PC-3 (cell line): ENCODE data around the gene ISLR2. TPM values are rescaled to one million over a fixed set of nuclear protein-coding genes. Genes with fewer than 3 reads are reported as not detected.
A peak's percentile ranks its signal among the peaks of the same experiment; 100 is the strongest.

ENCODE experiments used
- ATAC-seq: fragments of 200-7000 bp; cut with Tn5 transposase; 2 replicates; pipeline ENCODE4 v1.9.1; 2020; ENCODE audit warnings: mild to moderate bottlenecking, moderate library complexity
- BruUV-seq: library from RNA; stranded (reverse); fragments of 400-500 nt; replicated peaks from 2 replicates; lab custom pipeline; 2021; lab: Mats Ljungman, UMichigan
- CTCF ChIA-PET: fragments of 300-600 bp; sonication (Branson Sonifier 250); formaldehyde crosslinking; loops from one replicate; lab custom pipeline; 2022; ENCODE audit warnings: antibody characterized with exemption; lab: Charles Lee
- POLR2A ChIA-PET: fragments of 300-600 bp; sonication (Branson Sonifier 250); formaldehyde crosslinking; loops from one replicate; lab custom pipeline; 2022; ENCODE audit warnings: antibody characterized with exemption; ENCODE audit not compliant: unreplicated experiment; lab: Charles Lee
- DNase-seq: peaks from one replicate; pipeline ENCODE4 v3.0.0-alpha.2; 2015
- H2AFZ ChIP-seq: fragments of 300-600 bp; sonication (generic); 2 replicates; pipeline ENCODE4 v1.6.0; 2016; ENCODE audit warnings: antibody characterized with exemption, low read length
- H3F3A ChIP-seq: fragments of 300-600 bp; sonication (generic); one replicate; pipeline ENCODE4 v1.6.0; 2017; ENCODE audit warnings: antibody characterized with exemption, low read length, control low read depth, mild to moderate bottlenecking; ENCODE audit not compliant: unreplicated experiment
- H3K27ac ChIP-seq: fragments of 300-600 bp; sonication (generic); 2 replicates; pipeline ENCODE4 v1.5.1; 2016; ENCODE audit warnings: mild to moderate bottlenecking, low read length
- H3K27me3 ChIP-seq: fragments of 300-600 bp; sonication (generic); 2 replicates; pipeline ENCODE4 v1.6.1; 2016; ENCODE audit warnings: low read length, mixed read lengths
- H3K36me3 ChIP-seq: fragments of 300-600 bp; sonication (generic); 2 replicates; pipeline ENCODE4 v1.6.1; 2016; ENCODE audit warnings: low read depth, mixed run types, low read length, mixed read lengths
- H3K4me1 ChIP-seq: fragments of 300-600 bp; sonication (generic); 2 replicates; pipeline ENCODE4 v1.5.1; 2016; ENCODE audit warnings: low read length; ENCODE audit not compliant: insufficient read depth
- H3K4me2 ChIP-seq: fragments of 300-600 bp; sonication (generic); 2 replicates; pipeline ENCODE4 v1.6.0; 2016; ENCODE audit warnings: low read length
- H3K4me3 ChIP-seq: fragments of 300-600 bp; sonication (generic); 2 replicates; pipeline ENCODE4 v1.5.1; 2016; ENCODE audit warnings: mild to moderate bottlenecking, low read length, mixed read lengths
- H3K79me2 ChIP-seq: fragments of 300-600 bp; sonication (generic); 2 replicates; pipeline ENCODE4 v1.6.1; 2017; ENCODE audit warnings: low read length, mixed read lengths
- H3K9ac ChIP-seq: fragments of 300-600 bp; sonication (generic); 2 replicates; pipeline ENCODE4 v1.6.0; 2016; ENCODE audit warnings: mild to moderate bottlenecking, low read length
- H3K9me2 ChIP-seq: fragments of 300-600 bp; sonication (generic); replicated peaks from 2 replicates; pipeline ENCODE4 v1.6.1; 2016; ENCODE audit warnings: mixed run types, low read length, mixed read lengths
- H3K9me3 ChIP-seq: fragments of 300-600 bp; sonication (generic); 2 replicates; pipeline ENCODE4 v1.6.1; 2016; ENCODE audit warnings: low read length, mixed read lengths
- H4K20me1 ChIP-seq: fragments of 300-600 bp; sonication (generic); 2 replicates; pipeline ENCODE4 v1.6.1; 2016; ENCODE audit warnings: low read length, mixed read lengths
- EZH2 ChIP-seq: fragments of 300-600 bp; sonication (generic); IDR thresholded peaks from one replicate; pipeline ENCODE4 v1.6.1; 2017; ENCODE audit warnings: antibody characterized with exemption, mild to moderate bottlenecking, low read length; ENCODE audit not compliant: unreplicated experiment
- EZH2phosphoT487 ChIP-seq: fragments of 300-600 bp; sonication (generic); IDR thresholded peaks from 2 replicates; pipeline ENCODE4 v1.6.1; 2018; ENCODE audit warnings: mild to moderate bottlenecking, antibody characterized with exemption, low read length, borderline replicate concordance
- intact Hi-C: fragments of 100-400 bp; cut with micrococcal nuclease; formaldehyde crosslinking; loops from 2 replicates; pipeline ENCODE4 v1.9.0; 2023
- total RNA-seq: library from RNA; depleted of rRNA; stranded (reverse); fragments of >200 nt; gene quantifications from 2 replicates; pipeline ENCODE4 v1.2.3, GENCODE V29; 2014
- TF ChIP-seq, protein P1 (sequence below): fragments of 300-600 bp; sonication (generic); conservative IDR thresholded peaks from 2 replicates; pipeline ENCODE4 v1.5.1; 2017; ENCODE audit warnings: antibody characterized with exemption, low read depth, mild to moderate bottlenecking, low read length

The ISLR2 gene
- total RNA-seq, 1 experiment from 2014 or later = 0.22 TPM

DNA sequence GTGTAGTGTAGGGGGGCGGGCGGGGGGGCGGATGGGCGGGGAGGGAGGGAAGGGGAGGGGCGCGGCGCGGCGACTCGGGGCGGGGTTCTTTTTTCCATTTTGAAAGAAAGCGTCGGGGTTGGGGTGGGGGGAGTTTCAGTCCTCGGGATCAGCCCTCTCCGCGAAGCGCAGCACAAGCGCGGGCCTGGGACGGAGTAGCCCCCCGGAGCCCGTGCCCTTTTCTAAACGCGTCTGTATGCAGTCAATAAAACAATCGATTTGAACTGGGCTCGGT, 6.1 kb downstream of the ISLR2 start:
- H2AFZ ChIP-seq = peak overlapping the region; percentile 72
- DNase-seq (no peak), ATAC-seq (no peak)
- H3K79me2 ChIP-seq = no peaks in the 10 kb centered on the region
- no peaks in the 10 kb centered on the region for H3K9me2 ChIP-seq
- POLR2A ChIA-PET = no interaction called here
- no peak for TF ChIP-seq EZH2phosphoT487
- no peak for TF ChIP-seq EZH2
- TF ChIP-seq, protein P1, sequence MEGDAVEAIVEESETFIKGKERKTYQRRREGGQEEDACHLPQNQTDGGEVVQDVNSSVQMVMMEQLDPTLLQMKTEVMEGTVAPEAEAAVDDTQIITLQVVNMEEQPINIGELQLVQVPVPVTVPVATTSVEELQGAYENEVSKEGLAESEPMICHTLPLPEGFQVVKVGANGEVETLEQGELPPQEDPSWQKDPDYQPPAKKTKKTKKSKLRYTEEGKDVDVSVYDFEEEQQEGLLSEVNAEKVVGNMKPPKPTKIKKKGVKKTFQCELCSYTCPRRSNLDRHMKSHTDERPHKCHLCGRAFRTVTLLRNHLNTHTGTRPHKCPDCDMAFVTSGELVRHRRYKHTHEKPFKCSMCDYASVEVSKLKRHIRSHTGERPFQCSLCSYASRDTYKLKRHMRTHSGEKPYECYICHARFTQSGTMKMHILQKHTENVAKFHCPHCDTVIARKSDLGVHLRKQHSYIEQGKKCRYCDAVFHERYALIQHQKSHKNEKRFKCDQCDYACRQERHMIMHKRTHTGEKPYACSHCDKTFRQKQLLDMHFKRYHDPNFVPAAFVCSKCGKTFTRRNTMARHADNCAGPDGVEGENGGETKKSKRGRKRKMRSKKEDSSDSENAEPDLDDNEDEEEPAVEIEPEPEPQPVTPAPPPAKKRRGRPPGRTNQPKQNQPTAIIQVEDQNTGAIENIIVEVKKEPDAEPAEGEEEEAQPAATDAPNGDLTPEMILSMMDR = no peak
- peak overlapping the region; percentile 58 for H3K4me3 ChIP-seq
- peaks cover 7% of the 10 kb centered on the region for H3K27me3 ChIP-seq
- H3K36me3 ChIP-seq = no peaks in the 10 kb centered on the region
- no peaks in the 10 kb centered on the region for H4K20me1 ChIP-seq
- peaks cover 11% of the 10 kb centered on the region; the same call in 1 of the 2 replicates for H3K4me1 ChIP-seq
- no peaks in the 10 kb centered on the region for H3F3A ChIP-seq
- no peak overlapping the region for H3K27ac ChIP-seq
- no peak overlapping the region for H3K9ac ChIP-seq
- CTCF ChIA-PET = no interaction called here
- H3K9me3 ChIP-seq = no peaks in the 10 kb centered on the region
- no TSS peak for BruUV-seq
- intact Hi-C loops = no loop called here
- peak overlapping the region; percentile 82 for H3K4me2 ChIP-seq

DNA sequence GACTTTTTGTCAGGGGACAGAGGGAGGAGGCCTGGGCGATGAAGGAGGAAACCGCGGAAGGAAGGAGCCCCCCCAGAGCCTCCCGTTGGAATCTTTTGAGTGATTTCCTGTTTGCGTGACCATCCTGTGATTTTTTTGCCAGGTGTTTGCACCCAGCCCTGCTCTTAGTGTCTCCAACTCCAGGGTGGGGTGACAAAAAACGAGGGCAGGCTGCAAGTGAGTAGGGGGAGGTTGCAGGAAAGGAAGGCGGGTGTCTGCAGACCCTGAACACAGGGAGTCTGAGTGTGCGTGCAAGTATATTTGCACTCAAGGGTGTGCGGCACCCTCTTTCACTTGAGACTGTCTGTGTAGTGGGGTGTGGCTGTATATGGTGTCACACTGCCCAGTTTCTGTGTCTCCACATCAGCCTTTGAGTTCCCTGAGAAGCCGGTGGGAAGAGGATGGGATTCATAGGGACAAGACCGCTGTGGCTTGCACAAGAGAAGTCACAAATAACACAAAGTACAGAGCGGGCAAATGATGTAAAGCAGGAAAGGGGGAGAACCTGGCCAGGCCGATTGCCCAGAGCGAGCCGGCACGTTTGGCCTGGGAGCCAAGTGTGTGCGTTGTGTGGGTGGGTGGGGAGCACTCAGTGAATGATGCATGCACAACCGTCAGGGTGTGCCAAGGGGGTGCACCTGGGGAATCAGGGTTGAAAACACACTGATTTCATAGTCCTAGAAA, 6.6 kb downstream of the ISLR2 start:
- ChIA-PET CTCF (no interaction called here), POLR2A (no interaction called here)
- intact Hi-C loops = no loop called here
- Histone ChIP-seq H3K4me3 (peak overlapping the region; percentile 58), H3K9me3 (no peaks in the 10 kb centered on the region), H3K27ac (no peak overlapping the region), H3K9ac (no peak overlapping the region), H3K79me2 (no peaks in the 10 kb centered on the region), H3K4me1 (peaks cover 16% of the 10 kb centered on the region; the same call in 1 of the 2 replicates), H3K4me2 (peak overlapping the region; percentile 82), H3K9me2 (no peaks in the 10 kb centered on the region), H3F3A (no peaks in the 10 kb centered on the region), H2AFZ (peak overlapping the region; percentile 72), H3K36me3 (no peaks in the 10 kb centered on the region), H3K27me3 (peaks cover 2% of the 10 kb centered on the region; the same call in 1 of the 2 replicates), H4K20me1 (no peaks in the 10 kb centered on the region)
- no peak; the same call in 1 of the 2 replicates for ATAC-seq
- no peak for DNase-seq
- no TSS peak for BruUV-seq
- TF ChIP-seq EZH2 = no peak
- TF ChIP-seq, protein P1 = no peak
- TF ChIP-seq EZH2phosphoT487 = no peak

DNA sequence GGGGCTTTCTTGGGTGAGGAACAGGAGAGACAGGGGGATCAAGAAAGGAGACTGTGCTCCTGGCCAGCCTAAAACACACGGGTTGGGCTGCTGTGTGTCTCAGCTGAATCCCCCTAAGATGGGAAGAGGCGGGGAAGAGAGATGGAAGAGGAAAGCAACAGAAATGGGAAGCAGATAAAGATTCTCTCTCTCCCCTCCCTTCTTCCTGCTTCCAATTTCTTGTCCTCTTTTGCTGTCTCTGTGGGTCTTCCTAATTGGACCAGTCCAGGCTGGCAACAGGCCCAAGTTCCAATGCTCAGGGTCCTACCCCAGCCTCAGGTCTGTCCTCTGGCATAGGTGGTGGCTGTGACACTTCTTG, 7.1 kb downstream of the ISLR2 start:
- H4K20me1 ChIP-seq = no peaks in the 10 kb centered on the region
- DNase-seq = no peak
- H3K9me2 ChIP-seq = no peaks in the 10 kb centered on the region
- no peak overlapping the region for H3K4me2 ChIP-seq
- H3K9me3 ChIP-seq = no peaks in the 10 kb centered on the region
- no TSS peak for BruUV-seq
- no peak overlapping the region for H3K9ac ChIP-seq
- no peak overlapping the region for H3K4me3 ChIP-seq
- no peaks in the 10 kb centered on the region for H3K79me2 ChIP-seq
- no peak overlapping the region for H3K27ac ChIP-seq
- ChIA-PET POLR2A (no interaction called here), CTCF (no interaction called here)
- intact Hi-C loops = no loop called here
- no peaks in the 10 kb centered on the region for H3K36me3 ChIP-seq
- TF ChIP-seq EZH2phosphoT487 (no peak), EZH2 (no peak)
- TF ChIP-seq, protein P1 = no peak
- no peaks in the 10 kb centered on the region for H3F3A ChIP-seq
- no peaks in the 10 kb centered on the region for H3K27me3 ChIP-seq
- no peak overlapping the region for H2AFZ ChIP-seq
- ATAC-seq = no peak
- H3K4me1 ChIP-seq = peaks cover 16% of the 10 kb centered on the region; the same call in 1 of the 2 replicates
